ENCODE results near the gene SEMA6A.

DNA sequence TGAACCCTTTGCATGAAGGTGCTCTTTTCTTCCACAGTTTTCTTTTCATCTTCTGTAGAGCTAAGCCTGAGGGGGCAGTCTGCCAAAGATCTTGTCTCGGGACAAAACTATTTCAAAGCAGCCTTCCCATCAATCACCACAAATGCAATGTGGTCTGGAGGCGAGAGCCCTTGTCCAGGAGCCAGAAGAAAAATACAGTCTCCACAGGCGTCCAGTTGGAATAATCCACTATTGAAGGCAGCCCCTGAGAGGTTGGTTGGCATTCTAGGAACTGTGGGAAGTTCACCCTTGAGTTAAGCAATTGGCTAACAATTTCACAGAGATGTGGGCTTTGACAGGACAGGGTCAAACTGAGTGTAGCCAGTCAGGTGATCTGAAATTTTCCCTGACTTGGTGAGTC, 72.0 kb downstream of the SEMA6A start:
- no peak for TF ChIP-seq POLR2A (IDR thresholded peaks at IDR 0.05; ENCODE audit: low read length)
- TF ChIP-seq GATA1 (IDR thresholded peaks at IDR 0.05; ENCODE audit: low read depth, low read length), result no peak
